Naive thymus-derived CD8-positive, alpha-beta T cell (primary cell): ENCODE data around the gene BCL2. TPM values are rescaled to one million over a fixed set of nuclear protein-coding genes. Genes with fewer than 3 reads are reported as not detected.

Experiments
- ATAC-seq, 2 donors: fragments of 150-1000 bp; cut with Tn5 transposase in 1 of 2; sonication (Bioruptor Pico), chemical (Tn5 transposase) in 1 of 2; 1 replicate in 1 of 2; 2 replicates in 1 of 2; pipeline ENCODE4 v1.10.0; 2021; ENCODE audit warnings: mild to moderate bottlenecking in 2 of 2, moderate library complexity in 2 of 2
- POLR2A ChIA-PET: fragments of 350-600 bp; sonication (Branson Sonifier 250); formaldehyde crosslinking; loops from one replicate; lab custom pipeline; 2021; ENCODE audit warnings: antibody characterized with exemption; lab: Charles Lee
- DNase-seq, 10 donors: peaks; one replicate each; pipeline versions ENCODE4 v3.0.0 to v3.0.0-alpha.2; 2020 to 2022
- H3K27ac Mint-ChIP-seq, 10 donors: one replicate each; pipeline ENCODE4 v1.8.0; 2020 to 2022; ENCODE audit warnings: mild to moderate bottlenecking in 10 of 10, mixed read lengths in 10 of 10, moderate library complexity in 4 of 10, inconsistent platforms in 1 of 10
- H3K27me3 Mint-ChIP-seq, 5 donors: one replicate each; pipeline ENCODE4 v1.8.0; 2021 to 2022; ENCODE audit warnings: mixed read lengths in 5 of 5
- H3K36me3 Mint-ChIP-seq, 3 donors: one replicate each; pipeline ENCODE4 v1.8.0; 2020 to 2022; ENCODE audit warnings: mixed read lengths in 3 of 3, mild to moderate bottlenecking in 2 of 3, inconsistent platforms in 1 of 3
- H3K4me1 Mint-ChIP-seq, 4 donors: one replicate each; pipeline ENCODE4 v1.8.0; 2021 to 2022; ENCODE audit warnings: mixed read lengths in 4 of 4
- H3K4me3 Mint-ChIP-seq, 10 donors: one replicate each; pipeline ENCODE4 v1.8.0; 2020 to 2022; ENCODE audit warnings: mild to moderate bottlenecking in 10 of 10, mixed read lengths in 10 of 10, moderate library complexity in 6 of 10, inconsistent platforms in 1 of 10
- H3K9me3 Mint-ChIP-seq, 9 donors: one replicate each; pipeline ENCODE4 v1.8.0; 2020 to 2022; ENCODE audit warnings: mixed read lengths in 9 of 9, mild to moderate bottlenecking in 3 of 9, inconsistent platforms in 1 of 9, moderate library complexity in 1 of 9
- polyA plus RNA-seq, 3 donors: library from polyadenylated mRNA; unstranded; fragments of 300-500 nt; fragmentation: Illumina TruSeq; gene quantifications; one replicate each; pipeline ENCODE4 v1.2.3, GENCODE V29; 2021
- total RNA-seq, 8 experiments: library from RNA in 2 of 8; stranded (reverse) in 2 of 8; gene quantifications; one replicate each; pipeline ENCODE4 v1.2.3 and lab custom pipeline; 2021 to 2026

BCL2 gene
- total and polyA plus RNA-seq, 5 experiments from 2014 or later, result 24.3 to 40.2 (median 32.9) TPM

DNA sequence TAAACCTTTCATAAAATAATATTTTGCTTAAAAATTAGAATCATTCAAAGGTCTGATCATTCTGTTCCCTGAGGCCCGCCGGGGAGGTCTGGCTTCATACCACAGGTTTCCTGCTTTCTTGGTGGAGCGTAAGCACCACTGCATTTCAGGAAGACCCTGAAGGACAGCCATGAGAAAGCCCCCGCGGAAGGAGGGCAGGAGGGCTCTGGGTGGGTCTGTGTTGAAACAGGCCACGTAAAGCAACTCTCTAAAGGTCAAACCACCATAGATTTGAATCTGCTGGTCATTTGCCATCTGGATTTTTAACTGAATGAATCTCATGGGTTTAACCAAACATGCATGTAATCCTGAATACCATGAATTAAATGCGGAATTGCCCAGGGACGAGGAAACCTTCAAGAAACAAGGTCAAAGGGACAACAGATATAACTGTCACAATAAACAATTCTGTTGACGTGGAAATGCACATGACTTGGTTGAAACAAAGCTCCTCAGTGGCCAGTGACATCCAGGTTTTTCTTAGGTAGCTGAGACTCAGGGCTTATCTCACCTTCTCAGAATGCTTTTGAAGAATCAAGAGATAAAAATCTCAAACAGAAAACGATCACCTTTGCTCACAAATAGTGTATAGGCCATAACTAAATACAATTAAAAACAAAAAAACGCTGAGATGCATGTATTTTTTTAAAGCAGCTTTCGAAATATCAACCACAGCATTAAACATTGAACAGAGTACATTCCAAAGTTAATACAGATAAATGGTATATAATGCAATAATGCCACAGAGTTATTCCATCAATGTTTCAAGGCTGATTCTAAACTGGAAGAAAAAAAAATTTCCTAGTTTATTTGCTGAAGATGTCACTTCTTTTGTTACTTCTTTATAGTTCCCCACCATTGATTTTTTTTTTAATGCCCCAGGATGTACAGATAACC is 193.2 kb downstream of the BCL2 start:
- DNase-seq (no peak), ATAC-seq (no peak)
- Mint-ChIP-seq H3K27ac (peak overlapping the region; percentile 3 to 74 (median 30)), H3K27me3 (no peaks in the 10 kb centered on the region), H3K9me3 (no peaks in the 10 kb centered on the region), H3K4me3 (no peak overlapping the region), H3K36me3 (peaks cover 0 to 39% (median 0%) of the 10 kb centered on the region in 3 donors), H3K4me1 (peaks cover 5 to 6% (median 6%) of the 10 kb centered on the region in 4 donors)
- POLR2A ChIA-PET, result no interaction called here

- DNase-seq (no peak), ATAC-seq (no peak)
- Mint-ChIP-seq H3K4me1 (peaks cover 0 to 8% (median 6%) of the 10 kb centered on the region in 4 donors), H3K27me3 (no peaks in the 10 kb centered on the region), H3K4me3 (no peak overlapping the region), H3K36me3 (peaks cover 0 to 8% (median 0%) of the 10 kb centered on the region in 3 donors), H3K9me3 (no peaks in the 10 kb centered on the region), H3K27ac (no peak overlapping the region)
- POLR2A ChIA-PET, result no interaction called here
Measured at GRCh38 chr18:63120620-63121019, 198.9 kb downstream of the BCL2 start.

DNA sequence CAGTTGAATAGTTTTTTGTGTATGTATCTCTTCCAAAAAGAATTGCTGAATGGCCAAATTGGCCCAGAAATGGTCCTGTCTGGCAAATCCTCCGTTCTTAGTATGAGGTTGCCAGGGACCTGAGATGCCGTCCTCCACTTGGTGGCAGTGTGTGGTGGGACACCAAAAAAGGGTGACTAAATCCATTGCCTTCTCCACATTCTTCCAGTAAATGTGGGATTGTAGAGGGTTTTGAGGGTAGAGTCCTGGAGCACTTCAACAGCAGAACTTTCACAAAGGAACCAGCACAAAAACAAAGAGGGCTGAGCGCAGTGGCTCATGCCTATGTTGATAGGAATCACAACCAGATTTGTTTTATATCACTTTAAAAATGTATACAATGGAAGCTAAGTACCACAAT is 199.9 kb downstream of the BCL2 start:
- DNase-seq (no peak), ATAC-seq (no peak)
- H3K27ac Mint-ChIP-seq, result peak overlapping the region in 1 of 10 donors; percentile 61
- H3K9me3 Mint-ChIP-seq, result no peaks in the 10 kb centered on the region
- POLR2A ChIA-PET, result no interaction called here
- H3K4me1 Mint-ChIP-seq, result peaks cover 0 to 9% (median 6%) of the 10 kb centered on the region in 4 donors
- H3K4me3 Mint-ChIP-seq, result no peak overlapping the region
- no peaks in the 10 kb centered on the region for H3K27me3 Mint-ChIP-seq
- H3K36me3 Mint-ChIP-seq, result no peaks in the 10 kb centered on the region

- H3K27ac Mint-ChIP-seq, result peak overlapping the region in 1 of 10 donors; percentile 19
- peaks cover 0 to 17% (median 8%) of the 10 kb centered on the region in 9 donors for H3K9me3 Mint-ChIP-seq
- ATAC-seq (peak in 1 of 2 donors; percentile 27), DNase-seq (peak in 1 of 10 donors; percentile 24)
- POLR2A ChIA-PET, result no interaction called here
- peaks cover 8 to 20% (median 17%) of the 10 kb centered on the region in 4 donors for H3K4me1 Mint-ChIP-seq
- H3K36me3 Mint-ChIP-seq, result peaks cover 0 to 10% (median 7%) of the 10 kb centered on the region in 3 donors
- peaks cover 0 to 19% (median 0%) of the 10 kb centered on the region in 5 donors for H3K27me3 Mint-ChIP-seq
- H3K4me3 Mint-ChIP-seq, result peak overlapping the region in 1 of 10 donors; percentile 43
Measured at GRCh38 chr18:63113899-63114565, 205.5 kb downstream of the BCL2 start.

GRCh38 chr18:63112706-63113105 is 206.9 kb downstream of the BCL2 start:
- H3K4me1 Mint-ChIP-seq, result peaks cover 5 to 23% (median 15%) of the 10 kb centered on the region in 4 donors
- no peak for ATAC-seq
- H3K27me3 Mint-ChIP-seq, result peaks cover 0 to 19% (median 0%) of the 10 kb centered on the region in 5 donors
- H3K27ac Mint-ChIP-seq, result peak overlapping the region in 1 of 10 donors; percentile 39
- peaks cover 0 to 10% (median 7%) of the 10 kb centered on the region in 3 donors for H3K36me3 Mint-ChIP-seq
- H3K9me3 Mint-ChIP-seq, result peaks cover 0 to 17% (median 8%) of the 10 kb centered on the region in 9 donors
- POLR2A ChIA-PET, result no interaction called here
- DNase-seq, result no peak
- no peak overlapping the region for H3K4me3 Mint-ChIP-seq

DNA sequence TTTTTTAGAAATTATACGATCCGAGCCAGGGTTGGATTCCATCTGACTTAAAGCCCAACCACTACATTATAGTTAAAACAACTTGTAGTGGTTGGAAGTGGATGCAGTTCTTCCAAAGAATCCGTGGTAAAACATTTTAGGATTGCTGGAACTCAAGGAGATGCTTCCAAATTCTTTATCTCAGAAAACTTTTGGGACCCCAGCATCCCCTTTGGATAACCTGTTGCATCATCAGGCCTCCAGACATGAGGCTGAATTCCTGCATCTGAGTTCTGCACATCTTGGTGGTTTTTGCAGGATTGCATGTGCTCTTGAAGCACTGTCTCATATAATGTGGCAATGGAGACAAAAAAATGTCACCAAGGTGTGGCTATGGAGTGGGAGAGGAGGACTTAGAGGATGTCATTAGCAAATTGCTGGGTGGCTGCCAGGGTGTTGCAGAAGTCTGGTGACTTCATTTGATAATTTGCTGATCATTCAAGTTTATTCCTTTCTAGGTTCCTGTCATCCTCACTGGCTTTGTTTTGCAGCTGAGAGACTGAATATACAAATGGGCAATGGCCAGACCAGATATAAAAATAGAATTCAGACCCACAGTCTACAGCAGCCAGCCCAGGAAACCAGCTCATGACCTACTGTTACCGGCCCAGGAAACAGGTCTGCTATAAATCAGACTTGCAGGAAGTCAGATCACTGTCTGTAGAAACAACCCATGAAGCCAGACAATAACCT is 207.7 kb downstream of the BCL2 start:
- no peak for ATAC-seq
- Mint-ChIP-seq H3K4me1 (peaks cover 5 to 30% (median 13%) of the 10 kb centered on the region in 4 donors), H3K4me3 (no peak overlapping the region), H3K36me3 (peaks cover 0 to 10% (median 7%) of the 10 kb centered on the region in 3 donors), H3K27me3 (peaks cover 0 to 19% (median 0%) of the 10 kb centered on the region in 5 donors), H3K27ac (peak overlapping the region in 3 of 10 donors; percentile 39 to 43 (median 40)), H3K9me3 (peaks cover 0 to 17% (median 8%) of the 10 kb centered on the region in 9 donors)
- POLR2A ChIA-PET, result no interaction called here
- DNase-seq, result no peak

GRCh38 chr18:63109802-63110201 is 209.8 kb downstream of the BCL2 start:
- H3K27ac Mint-ChIP-seq, result no peak overlapping the region
- no peak for ATAC-seq
- peaks cover 0 to 19% (median 0%) of the 10 kb centered on the region in 5 donors for H3K27me3 Mint-ChIP-seq
- POLR2A ChIA-PET, result no interaction called here
- H3K9me3 Mint-ChIP-seq, result peaks cover 0 to 17% (median 8%) of the 10 kb centered on the region in 9 donors
- peaks cover 6 to 44% (median 14%) of the 10 kb centered on the region in 4 donors for H3K4me1 Mint-ChIP-seq
- no peak for DNase-seq
- no peak overlapping the region for H3K4me3 Mint-ChIP-seq
- H3K36me3 Mint-ChIP-seq, result peaks cover 0 to 10% (median 7%) of the 10 kb centered on the region in 3 donors

DNA sequence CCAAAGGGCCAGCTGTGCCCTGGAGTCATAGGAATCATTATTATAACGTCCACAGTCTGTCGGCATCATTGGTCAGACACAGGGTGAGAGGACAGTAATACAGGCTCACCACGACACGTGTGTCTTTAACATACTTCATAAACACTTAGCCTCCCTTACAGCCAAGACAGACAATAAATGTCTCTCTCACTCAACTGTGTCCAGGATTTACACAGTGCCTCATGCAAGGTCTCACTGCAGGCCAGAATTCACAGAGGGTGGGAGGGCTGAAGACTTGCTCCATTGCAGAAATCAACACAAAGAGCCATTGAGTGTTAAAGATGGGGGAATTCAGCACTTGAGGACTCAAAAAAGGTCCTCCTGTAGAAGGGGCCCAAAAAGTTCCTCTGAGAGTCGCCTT is 210.5 kb downstream of the BCL2 start:
- H3K4me1 Mint-ChIP-seq, result peaks cover 5 to 40% (median 11%) of the 10 kb centered on the region in 4 donors

GRCh38 chr18:63107931-63108330 is 211.6 kb downstream of the BCL2 start:
- ATAC-seq (no peak), DNase-seq (no peak)
- Mint-ChIP-seq H3K27me3 (peaks cover 0 to 18% (median 2%) of the 10 kb centered on the region in 5 donors), H3K27ac (no peak overlapping the region), H3K9me3 (peaks cover 0 to 17% (median 8%) of the 10 kb centered on the region in 9 donors), H3K4me3 (no peak overlapping the region), H3K4me1 (peaks cover 6 to 35% (median 13%) of the 10 kb centered on the region in 4 donors), H3K36me3 (peaks cover 0 to 10% (median 7%) of the 10 kb centered on the region in 3 donors)
- POLR2A ChIA-PET, result interaction anchor here (1.4 kb wide), 1 partner anchor 10 kb away, joined by 4 read pairs; no protein-coding TSS in a partner anchor

More for the DNA sequence above, 210.5 kb downstream of the BCL2 start:
- DNase-seq, result no peak
- Mint-ChIP-seq H3K9me3 (peaks cover 0 to 17% (median 8%) of the 10 kb centered on the region in 9 donors), H3K4me3 (no peak overlapping the region), H3K36me3 (peaks cover 0 to 10% (median 7%) of the 10 kb centered on the region in 3 donors), H3K27me3 (peaks cover 0 to 19% (median 0%) of the 10 kb centered on the region in 5 donors), H3K27ac (peak overlapping the region in 1 of 10 donors; percentile 6)
- POLR2A ChIA-PET, result no interaction called here
- ATAC-seq, result no peak

- no peak for ATAC-seq
- peaks cover 0 to 7% (median 5%) of the 10 kb centered on the region in 3 donors for H3K36me3 Mint-ChIP-seq
- H3K4me1 Mint-ChIP-seq, result peaks cover 8 to 30% (median 15%) of the 10 kb centered on the region in 4 donors
- H3K27me3 Mint-ChIP-seq, result peaks cover 0 to 12% (median 2%) of the 10 kb centered on the region in 5 donors
- no peak for DNase-seq
- peak overlapping the region in 1 of 10 donors; percentile 63 for H3K4me3 Mint-ChIP-seq
- no peak overlapping the region for H3K27ac Mint-ChIP-seq
- H3K9me3 Mint-ChIP-seq, result peaks cover 0 to 14% (median 5%) of the 10 kb centered on the region in 9 donors
- POLR2A ChIA-PET, result interaction anchor here (0.8 to 1.4 kb wide), 2 partner anchors 9 to 31 kb away, joined by 3 to 4 read pairs; no protein-coding TSS in a partner anchor
Measured at GRCh38 chr18:63107171-63107845, 212.3 kb downstream of the BCL2 start.

GRCh38 chr18:63106727-63107126 is 212.8 kb downstream of the BCL2 start:
- Mint-ChIP-seq H3K9me3 (peaks cover 0 to 9% (median 2%) of the 10 kb centered on the region in 9 donors), H3K36me3 (peaks cover 0 to 3% (median 0%) of the 10 kb centered on the region in 3 donors)
- POLR2A ChIA-PET, result interaction anchor here (0.8 kb wide), 1 partner anchor 32 kb away, joined by 3 read pairs; no protein-coding TSS in a partner anchor

More at GRCh38 chr18:63106727-63107126, 212.8 kb downstream of the BCL2 start:
- H3K4me3 Mint-ChIP-seq, result peak overlapping the region in 4 of 10 donors; percentile 43 to 74 (median 66)
- H3K27me3 Mint-ChIP-seq, result peaks cover 0 to 12% (median 2%) of the 10 kb centered on the region in 5 donors
- DNase-seq, result no peak
- H3K4me1 Mint-ChIP-seq, result peaks cover 8 to 28% (median 15%) of the 10 kb centered on the region in 4 donors
- peak overlapping the region in 1 of 10 donors; percentile 43 for H3K27ac Mint-ChIP-seq
- no peak for ATAC-seq
